Measurements from ENCODE around the gene KRTAP12-1.

Gene KRTAP12-1

GRCh38 chr21:44710756-44711326, 28.9 kb upstream of the KRTAP12-1 start:
- no peak for DNase-seq

GRCh38 chr21:44710294-44710665, 28.3 kb upstream of the KRTAP12-1 start:
- no peak for DNase-seq

DNA sequence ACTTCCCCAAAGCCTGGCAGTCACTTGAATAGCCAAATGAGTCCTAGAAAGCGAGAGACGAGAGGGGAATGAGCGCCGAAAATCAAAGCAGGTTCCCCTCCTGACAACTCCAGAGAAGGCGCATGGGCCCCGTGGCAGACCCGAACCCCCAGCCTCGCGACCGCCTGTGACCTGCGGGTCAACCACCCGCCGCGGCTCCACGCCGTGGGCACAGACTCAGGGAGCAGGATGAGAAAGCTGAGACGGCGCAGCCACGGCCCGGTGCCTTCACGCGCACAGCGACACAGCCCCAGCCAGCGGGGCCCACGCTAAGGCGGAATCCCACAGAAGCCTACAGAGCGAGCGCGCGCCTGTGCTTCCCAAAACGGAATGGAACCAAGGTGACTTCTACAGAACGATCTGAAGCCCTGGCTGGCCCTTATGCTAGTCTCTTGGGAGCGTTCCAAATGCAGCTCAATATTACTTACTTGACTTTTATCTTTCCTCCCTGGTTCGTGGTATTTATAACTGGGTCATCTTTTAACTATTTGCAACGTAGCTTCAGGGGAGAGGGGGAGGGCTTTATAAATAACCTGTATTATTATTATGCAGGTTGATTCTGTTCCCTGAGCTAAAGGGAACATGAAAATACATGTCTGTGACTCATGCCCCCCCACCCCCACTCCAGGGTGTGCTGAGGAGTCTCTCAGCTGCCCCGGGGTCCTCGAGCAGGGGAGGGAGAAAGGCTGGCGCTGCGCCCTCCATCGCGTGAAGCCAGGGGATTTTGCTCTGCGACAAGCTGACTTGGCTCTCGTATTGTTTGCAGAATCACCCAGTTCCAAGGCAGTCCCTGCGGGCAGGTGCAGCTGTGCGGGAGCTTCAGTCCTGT, 27.7 kb upstream of the KRTAP12-1 start:
- no peak for DNase-seq

- DNase-seq: no peak
Observed at GRCh38 chr21:44708866-44709425, 27.0 kb upstream of the KRTAP12-1 start.

DNA sequence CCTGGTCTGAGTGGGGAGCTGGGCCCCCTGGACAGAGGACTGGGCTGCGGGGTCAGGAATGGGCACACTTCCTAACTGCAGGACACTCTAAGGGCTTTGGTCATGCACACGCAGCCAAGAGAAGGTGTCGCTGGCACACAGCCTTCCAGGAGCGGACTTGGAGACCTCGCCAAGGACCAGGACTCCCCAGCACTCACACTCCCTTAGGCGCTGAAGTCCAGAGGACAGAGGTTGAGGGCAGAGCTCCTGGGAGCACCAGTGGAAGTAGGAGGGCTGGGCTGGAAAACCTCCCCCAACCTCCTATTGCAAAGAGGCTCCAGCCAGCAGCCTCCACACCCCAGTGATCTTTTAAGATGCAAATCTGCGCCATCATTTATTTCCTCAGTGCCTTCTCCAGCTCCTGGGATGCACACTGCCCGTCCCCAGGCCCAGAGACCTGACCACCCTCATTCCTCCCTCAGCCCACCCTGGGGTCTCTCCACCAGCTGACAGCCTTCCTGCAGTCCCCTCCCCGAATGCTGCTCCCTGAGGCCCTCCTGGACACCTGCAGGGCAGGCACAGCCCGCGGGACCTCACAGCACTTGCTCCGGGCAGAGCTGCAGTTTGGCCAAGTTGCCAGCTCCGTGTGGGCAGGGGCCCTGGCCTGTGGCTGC, 26.4 kb upstream of the KRTAP12-1 start:
- no peak for DNase-seq

DNA sequence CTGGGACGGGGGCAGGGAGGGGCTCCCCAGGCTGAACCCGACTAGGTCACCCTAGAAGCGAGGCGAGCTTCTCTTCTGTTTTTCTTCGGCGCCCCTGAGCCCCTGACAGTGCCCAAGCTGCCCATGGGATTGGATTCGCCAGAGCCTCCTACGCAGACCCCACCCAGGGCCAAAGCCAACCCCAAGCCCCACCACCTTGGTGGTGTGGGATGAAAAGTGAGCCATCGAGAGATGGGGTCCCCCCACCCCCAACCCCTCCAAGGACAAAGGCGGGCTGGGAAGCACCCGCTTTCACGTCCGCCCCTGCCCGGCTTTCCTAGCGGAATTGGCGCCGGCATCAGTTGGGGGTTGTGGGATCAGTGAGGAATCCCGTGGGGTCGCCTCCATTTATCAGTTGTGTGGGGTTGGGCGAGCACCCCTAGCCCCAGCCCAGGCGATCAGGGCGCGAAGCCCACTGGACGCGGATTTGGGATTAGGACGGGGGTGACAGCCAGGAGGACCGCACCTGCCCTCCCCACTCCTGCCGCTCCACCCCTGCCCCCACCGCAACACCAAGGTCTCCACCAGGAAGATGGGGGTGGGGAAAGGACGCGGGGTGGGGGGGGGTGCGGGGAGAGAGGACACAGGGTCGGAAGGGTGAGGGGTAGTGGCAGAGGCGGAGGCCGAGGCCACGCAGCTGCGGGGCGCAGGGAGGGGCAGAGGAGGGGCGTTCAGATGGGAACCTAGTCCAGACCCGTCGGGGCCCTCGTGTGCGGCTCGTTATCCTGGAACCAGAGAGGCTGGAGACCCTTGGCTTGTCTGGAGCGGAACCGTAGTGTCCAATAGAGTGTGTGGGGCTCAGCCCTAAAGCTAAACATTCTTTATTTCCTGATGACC, 25.0 kb upstream of the KRTAP12-1 start:
- DNase-seq: no peak

- no peak for DNase-seq
Observed at GRCh38 chr21:44706026-44706705, 24.2 kb upstream of the KRTAP12-1 start.

- no peak for DNase-seq
Observed at GRCh38 chr21:44704636-44705001, 22.7 kb upstream of the KRTAP12-1 start.

GRCh38 chr21:44703731-44704635, 22.0 kb upstream of the KRTAP12-1 start:
- no peak for DNase-seq

GRCh38 chr21:44702973-44703730, 21.2 kb upstream of the KRTAP12-1 start:
- no peak for DNase-seq

- no peak for DNase-seq
Observed at GRCh38 chr21:44702111-44702972, 20.4 kb upstream of the KRTAP12-1 start.

DNA sequence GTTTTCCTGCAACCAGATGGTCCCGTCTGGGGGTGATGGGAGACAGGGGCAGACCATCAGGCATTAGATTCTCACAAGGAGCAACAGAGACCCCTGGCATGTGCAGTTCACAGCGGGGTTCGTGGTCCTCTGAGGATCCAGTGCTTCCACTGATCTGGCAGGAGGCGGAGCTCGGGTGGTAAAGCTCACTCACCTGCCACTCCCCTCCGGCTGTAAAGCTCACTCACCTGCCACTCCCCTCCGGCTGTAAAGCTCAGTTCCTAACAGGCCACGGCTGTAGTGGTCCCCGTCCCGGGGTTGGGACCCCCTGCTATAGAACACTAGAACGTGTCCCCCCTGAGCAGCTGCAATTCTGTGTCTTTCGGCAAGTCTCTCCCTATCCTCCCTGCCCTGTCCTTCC, 19.6 kb upstream of the KRTAP12-1 start:
- DNase-seq: no peak

DNA sequence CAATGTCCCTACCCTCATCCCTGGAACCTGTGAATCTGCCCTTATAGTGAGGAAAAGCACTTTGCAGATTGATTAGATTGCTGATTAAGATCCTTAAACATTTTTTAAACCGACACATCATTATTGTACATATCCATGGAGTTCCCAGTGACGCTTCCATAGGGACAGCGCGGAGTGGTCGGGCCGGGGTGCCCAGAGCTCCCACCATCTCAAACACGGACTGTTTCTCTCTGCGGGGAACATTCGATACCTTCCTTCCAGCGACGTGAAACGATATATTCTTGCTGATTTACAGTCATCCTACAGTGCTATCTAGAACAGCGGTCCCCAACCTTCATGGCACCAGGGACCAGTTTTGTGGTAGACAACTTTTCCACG, 19.0 kb upstream of the KRTAP12-1 start:
- DNase-seq: no peak

- no peak for DNase-seq
Observed at GRCh38 chr21:44700101-44701022, 18.4 kb upstream of the KRTAP12-1 start.

DNA sequence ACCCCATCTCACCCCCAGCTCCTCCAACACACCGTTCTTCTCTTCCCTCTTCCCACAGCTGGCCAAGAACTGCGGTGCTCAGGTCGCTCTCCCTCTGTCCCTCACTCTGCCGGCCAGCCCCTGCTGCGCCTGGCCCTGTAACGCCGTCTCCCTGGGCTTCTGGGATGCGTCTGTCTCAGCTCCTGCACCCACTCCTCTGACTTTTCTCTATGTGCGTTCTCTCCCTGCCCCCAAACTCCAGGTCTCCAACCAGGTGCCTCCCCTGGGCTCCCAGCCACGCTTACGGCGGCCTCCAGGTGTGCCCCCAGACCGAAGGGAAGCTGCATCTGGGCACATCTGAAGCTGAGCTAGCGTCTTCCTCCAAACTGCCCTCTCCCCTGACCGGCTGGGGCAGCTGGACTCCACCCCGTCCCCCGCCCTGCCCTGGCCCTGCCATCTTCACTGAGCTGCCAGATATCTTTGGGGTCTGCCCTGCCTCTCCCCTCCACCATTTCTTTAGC, 17.6 kb upstream of the KRTAP12-1 start:
- DNase-seq: no peak

GRCh38 chr21:44697811-44698734, 16.1 kb upstream of the KRTAP12-1 start:
- no peak for DNase-seq

All from hippocampal formation (tissue), 2 donors.